B cell (primary cell): ENCODE results near the gene VPS13A. TPM values are rescaled to one million over a fixed set of nuclear protein-coding genes. Genes with fewer than 3 reads are reported as not detected.

Source experiments
- ATAC-seq: fragments of 200-7000 bp; cut with Tn5 transposase; one replicate; pipeline ENCODE4 v1.10.0; 2021; ENCODE audit warnings: low read depth, mild to moderate bottlenecking, moderate number of reproducible peaks, moderate library complexity
- CTCF ChIA-PET: fragments of 350-600 bp; sonication (Branson Sonifier 250); formaldehyde crosslinking; loops from one replicate; lab custom pipeline; 2021; ENCODE audit warnings: antibody characterized with exemption, inconsistent platforms; lab: Charles Lee
- POLR2A ChIA-PET: fragments of 350-600 bp; sonication (Branson Sonifier 250); formaldehyde crosslinking; loops from one replicate; lab custom pipeline; 2021; ENCODE audit warnings: antibody characterized with exemption; lab: Charles Lee
- DNase-seq: peaks from one replicate; pipeline ENCODE4 v3.0.0; 2013
- H2AFZ ChIP-seq: 2 replicates; pipeline ENCODE4 v1.6.1; 2012; ENCODE audit warnings: mild to moderate bottlenecking, low read depth, low read length; ENCODE audit not compliant: insufficient read depth, poor library complexity, severe bottlenecking
- H3K27ac ChIP-seq, 2 donors: 1 replicate in 1 of 2; 2 replicates in 1 of 2; pipeline ENCODE4 v1.5.1; 2012 to 2013; ENCODE audit warnings: low read length in 2 of 2, mild to moderate bottlenecking in 2 of 2, moderate library complexity in 1 of 2
- H3K27me3 ChIP-seq, 4 experiments: fragments of 200-600 bp in 1 of 4; sonication (generic) in 1 of 4; replicated peaks in 1 of 4; 1 replicate in 2 of 4; 2 replicates in 2 of 4; pipeline versions ENCODE4 v1.6.1 to v1.7.0; 2013 to 2016; ENCODE audit warnings: low read length in 3 of 4, mild to moderate bottlenecking in 2 of 4, mixed read lengths in 1 of 4, moderate library complexity in 1 of 4; ENCODE audit not compliant: insufficient read depth in 4 of 4, control insufficient read depth in 3 of 4; ENCODE audit errors: control extremely low read depth in 1 of 4
- H3K36me3 ChIP-seq, 2 experiments: replicated peaks in 1 of 2; 1 replicate in 1 of 2; 2 replicates in 1 of 2; pipeline versions ENCODE4 v1.6.1 to v1.7.1; 2013; ENCODE audit warnings: low read length in 1 of 2; ENCODE audit not compliant: insufficient read depth in 2 of 2, control insufficient read depth in 1 of 2; ENCODE audit errors: control extremely low read depth in 1 of 2, extremely low read depth in 1 of 2
- H3K4me1 ChIP-seq, 2 donors: fragments of 200-600 bp in 1 of 2; sonication (generic) in 1 of 2; 1 replicate in 1 of 2; 2 replicates in 1 of 2; pipeline versions ENCODE4 v1.5.1 to v1.6.1; 2013 to 2017; ENCODE audit warnings: low read length in 2 of 2; ENCODE audit not compliant: control insufficient read depth in 2 of 2, insufficient read depth in 2 of 2
- H3K4me2 ChIP-seq: replicated peaks from 2 replicates; pipeline ENCODE3; 2012; ENCODE audit warnings: mild to moderate bottlenecking, low read depth, low read length; ENCODE audit not compliant: poor library complexity, severe bottlenecking
- H3K4me3 ChIP-seq, 5 experiments: fragments of 200-600 bp in 1 of 5; sonication (generic) in 1 of 5; 1 replicate in 3 of 5; 2 replicates in 2 of 5; pipeline versions ENCODE4 v1.5.1 to v1.7.0; 2011 to 2016; ENCODE audit warnings: low read length in 4 of 5, mild to moderate bottlenecking in 4 of 5, low read depth in 2 of 5, control low read depth in 1 of 5, moderate library complexity in 1 of 5; ENCODE audit not compliant: insufficient read depth in 1 of 5; ENCODE audit errors: control extremely low read depth in 1 of 5, extremely low read depth in 1 of 5
- H3K79me2 ChIP-seq: fragments of 200-600 bp; sonication (generic); one replicate; pipeline ENCODE4 v1.6.0; 2016; ENCODE audit warnings: low read length; ENCODE audit not compliant: control insufficient read depth, insufficient read depth
- H3K9ac ChIP-seq: fragments of 200-600 bp; sonication (generic); 2 replicates; pipeline ENCODE4 v1.6.1; 2017; ENCODE audit warnings: mild to moderate bottlenecking, low read length, moderate library complexity
- H3K9me3 ChIP-seq, 3 donors: one replicate each; pipeline versions ENCODE4 v1.6.1 to v1.7.1; 2013; ENCODE audit warnings: low read length in 2 of 3; ENCODE audit not compliant: control insufficient read depth in 2 of 3, insufficient read depth in 1 of 3; ENCODE audit errors: control extremely low read depth in 1 of 3
- H4K20me1 ChIP-seq: 2 replicates; pipeline ENCODE4 v1.6.0; 2012; ENCODE audit warnings: mild to moderate bottlenecking, low read length; ENCODE audit not compliant: insufficient read depth, control insufficient read depth, poor library complexity, severe bottlenecking
- H3K27ac Mint-ChIP-seq: one replicate; pipeline ENCODE4 v1.8.0; 2021; ENCODE audit warnings: mixed read lengths
- H3K27me3 Mint-ChIP-seq: one replicate; pipeline ENCODE4 v1.8.0; 2021; ENCODE audit warnings: mixed read lengths
- H3K4me1 Mint-ChIP-seq: one replicate; pipeline ENCODE4 v1.8.0; 2021; ENCODE audit warnings: mixed read lengths
- H3K4me3 Mint-ChIP-seq: one replicate; pipeline ENCODE4 v1.8.0; 2021; ENCODE audit warnings: mixed read lengths
- H3K9me3 Mint-ChIP-seq: one replicate; pipeline ENCODE4 v1.8.0; 2022; ENCODE audit warnings: mixed read lengths; ENCODE audit not compliant: insufficient read depth
- CTCF ChIP-seq: fragments of 200-600 bp; IDR thresholded peaks from one replicate; pipeline ENCODE4 v1.8.0; 2022; ENCODE audit warnings: antibody characterized with exemption, mild to moderate bottlenecking
- EZH2 ChIP-seq: IDR thresholded peaks from 2 replicates; pipeline ENCODE4 v1.6.1; 2012; ENCODE audit warnings: borderline replicate concordance, low read depth, mild to moderate bottlenecking, moderate library complexity, low read length; ENCODE audit not compliant: insufficient read depth, poor library complexity, severe bottlenecking
- WGBS: methylation state at CpG from one replicate; pipeline ENCODE4 v1.1.5; 2013; ENCODE audit warnings: missing lambda C conversion rate; ENCODE audit not compliant: insufficient coverage; 5-methylcytosine and 5-hydroxymethylcytosine counted together
- intact Hi-C: fragments of 100-400 bp; cut with micrococcal nuclease; formaldehyde crosslinking; loops from one replicate; pipeline ENCODE4 v1.10.0; 2022
- polyA plus RNA-seq: library from polyadenylated mRNA; depleted of rRNA; stranded (reverse); fragments of >200 nt; gene quantifications from 2 replicates; pipeline ENCODE4 v1.2.3, GENCODE V29; 2012
- total RNA-seq, 2 donors: library from RNA; stranded (reverse); fragments of 120-200 nt in 1 of 2; gene quantifications; 1 replicate in 1 of 2; 2 replicates in 1 of 2; pipeline versions ENCODE4 v1.2.3 to v1.2.4, GENCODE V29; 2013 to 2022

VPS13A gene
- total and polyA plus RNA-seq, 2 donors (not counting 1 experiment from before 2014, with no cell fraction given) = 6.5 to 57.8 TPM

DNA sequence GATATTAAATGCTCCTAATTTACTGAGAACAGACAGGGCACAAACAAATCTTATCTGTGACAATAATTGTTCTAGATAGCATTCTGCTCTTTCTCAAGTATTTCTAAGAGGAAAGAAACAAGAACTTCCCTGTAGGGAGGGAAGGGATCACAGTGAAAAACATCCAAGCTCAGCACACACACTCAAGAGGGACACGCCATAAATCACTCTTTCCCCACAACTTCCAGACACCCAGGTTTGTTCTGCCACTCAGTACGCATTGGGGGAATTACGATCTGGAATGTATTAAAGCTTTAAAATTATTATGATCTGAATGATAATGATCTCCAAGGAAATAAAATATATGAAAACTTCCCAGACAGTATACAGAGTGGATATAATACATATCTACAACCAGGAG lies 249.4 kb downstream of the VPS13A start:
- Mint-ChIP-seq H3K9me3 (peaks cover 3% of the 10 kb centered on the region), H3K4me1 (no peaks in the 10 kb centered on the region), H3K4me3 (no peak overlapping the region), H3K27me3 (peaks cover 4% of the 10 kb centered on the region), H3K27ac (no peak overlapping the region)
- H3K79me2 ChIP-seq = no peaks in the 10 kb centered on the region
- POLR2A ChIA-PET = no interaction called here
- no peaks in the 10 kb centered on the region for H3K9me3 ChIP-seq
- intact Hi-C loops = no loop called here
- H3K4me3 ChIP-seq = no peak overlapping the region
- no peak for ATAC-seq
- no peak for DNase-seq
- no peak overlapping the region for H3K9ac ChIP-seq
- no peaks in the 10 kb centered on the region for H3K36me3 ChIP-seq
- no peak overlapping the region for H2AFZ ChIP-seq
- TF ChIP-seq EZH2 = no peak
- no peak for TF ChIP-seq CTCF
- no peak overlapping the region for H3K4me2 ChIP-seq
- no peaks in the 10 kb centered on the region for H4K20me1 ChIP-seq
- no peaks in the 10 kb centered on the region for H3K27me3 ChIP-seq
- no peak overlapping the region for H3K27ac ChIP-seq
- no CpG with 5 or more reads among the region's 3 CpGs for WGBS
- H3K4me1 ChIP-seq = no peaks in the 10 kb centered on the region
- CTCF ChIA-PET = interaction anchor here (1.6 kb wide), 1 partner anchor 30 kb away, joined by 4 read pairs; no protein-coding TSS in a partner anchor

GRCh38 chr9:77427256-77427927 lies 250.1 kb downstream of the VPS13A start:
- Histone ChIP-seq H3K9ac (no peak overlapping the region), H3K27ac (no peak overlapping the region), H3K27me3 (no peaks in the 10 kb centered on the region), H3K36me3 (no peaks in the 10 kb centered on the region), H3K4me3 (no peak overlapping the region), H4K20me1 (no peaks in the 10 kb centered on the region), H3K4me1 (no peaks in the 10 kb centered on the region), H3K9me3 (no peaks in the 10 kb centered on the region), H3K79me2 (no peaks in the 10 kb centered on the region), H3K4me2 (no peak overlapping the region), H2AFZ (no peak overlapping the region)
- no peak overlapping the region for H3K27ac Mint-ChIP-seq
- no peak overlapping the region for H3K4me3 Mint-ChIP-seq
- WGBS = 88% methylated on average over 4 of the region's 7 CpGs
- no peak for TF ChIP-seq EZH2
- no peak for TF ChIP-seq CTCF
- H3K4me1 Mint-ChIP-seq = no peaks in the 10 kb centered on the region
- peaks cover 4% of the 10 kb centered on the region for H3K27me3 Mint-ChIP-seq
- intact Hi-C loops = no loop called here
- DNase-seq (no peak), ATAC-seq (no peak)
- POLR2A ChIA-PET = no interaction called here
- peaks cover 3% of the 10 kb centered on the region for H3K9me3 Mint-ChIP-seq
- CTCF ChIA-PET = no interaction called here
